DMS 273 (cell line): ENCODE measurements around the gene ELL.

ENCODE experiments used
- DNase-seq: peaks from one replicate; lab custom pipeline; 2025; ENCODE audit not compliant: unreplicated experiment; lab: John Stamatoyannopoulos, UW

ELL gene

DNA sequence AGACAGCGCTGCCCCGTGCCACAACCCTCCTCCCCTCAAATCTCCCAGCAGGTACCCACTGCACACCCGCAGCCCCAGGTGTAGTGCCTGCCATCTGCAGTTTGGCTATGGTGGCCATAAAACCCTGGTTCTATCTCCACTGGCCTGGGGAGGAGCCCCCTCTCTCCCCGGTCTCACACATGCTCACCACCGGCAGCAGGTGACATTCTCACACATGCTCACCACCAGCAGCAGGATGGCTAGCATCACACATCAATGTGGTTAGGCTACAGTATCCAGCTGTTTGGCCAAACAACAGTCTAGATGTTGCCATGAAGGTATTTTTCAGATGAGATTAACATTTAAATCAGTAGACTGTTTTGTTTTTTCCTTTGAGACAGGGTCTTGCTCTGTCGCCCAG is 31.1 kb downstream of the ELL start:
- no peak for DNase-seq

DNA sequence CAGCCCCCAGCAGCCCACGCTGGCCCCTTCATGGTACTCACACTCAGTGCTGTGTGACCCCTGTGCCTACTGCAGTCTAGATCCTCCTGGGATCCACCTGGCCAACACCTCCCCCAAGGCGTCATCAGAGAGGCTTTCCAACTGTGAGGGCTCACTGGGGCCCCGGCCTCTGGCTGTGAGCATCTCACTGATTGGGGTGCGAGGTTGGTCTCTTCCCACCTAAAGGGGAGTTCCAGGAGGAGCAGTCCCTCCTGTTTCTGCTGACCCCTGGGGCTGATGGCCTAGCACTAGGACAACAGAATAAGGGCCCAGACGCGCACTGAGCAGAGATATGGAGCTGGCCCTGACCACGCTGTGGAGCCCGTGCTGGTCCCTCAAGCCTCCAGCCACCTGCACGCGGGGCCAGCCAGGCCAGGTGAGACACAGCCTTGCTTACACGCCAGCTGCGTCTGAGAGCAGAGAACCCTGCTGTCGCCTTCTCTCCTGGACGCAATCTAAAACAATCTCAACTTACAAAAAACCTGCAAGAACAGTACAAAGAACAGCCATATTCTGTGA is 32.2 kb downstream of the ELL start:
- DNase-seq: no peak

DNA sequence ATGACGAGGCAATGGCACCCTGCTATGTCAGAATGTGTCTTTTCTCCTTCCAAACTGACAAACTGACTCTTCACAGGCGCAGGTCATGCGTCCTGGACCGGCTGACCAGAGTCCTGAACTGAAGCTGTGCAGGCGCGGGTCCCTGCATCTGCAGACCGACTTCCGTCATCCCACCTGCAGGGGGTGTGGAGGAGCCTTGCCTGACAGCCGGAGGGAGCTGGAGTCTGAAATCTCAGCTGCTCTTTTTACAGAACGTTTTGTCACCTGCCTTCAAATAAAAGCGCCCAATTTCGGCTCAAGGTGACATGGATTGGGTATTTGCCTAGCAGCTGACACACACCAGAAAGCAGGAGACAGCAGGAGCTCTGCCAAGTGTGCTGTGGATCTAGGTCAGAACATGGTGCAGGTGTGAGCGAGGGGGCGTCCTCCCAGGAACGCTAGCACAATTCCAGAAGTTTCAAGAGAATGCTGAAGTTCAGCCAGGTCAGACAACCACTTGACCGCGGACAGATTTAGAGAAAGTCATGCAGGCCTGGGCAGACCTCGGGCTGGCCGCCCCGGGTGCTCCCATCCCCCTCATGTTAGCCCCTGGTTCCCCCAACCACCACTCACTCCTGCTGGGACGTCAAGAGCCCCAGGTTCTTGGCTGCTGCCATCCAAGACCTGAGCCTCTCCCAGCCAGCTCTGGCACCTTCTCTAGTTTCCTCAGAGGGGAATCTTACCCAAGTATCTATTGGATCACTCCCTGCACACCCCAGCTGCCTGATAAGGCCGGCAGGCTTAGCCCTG is 32.8 kb downstream of the ELL start:
- peak; percentile 56 for DNase-seq

DNA sequence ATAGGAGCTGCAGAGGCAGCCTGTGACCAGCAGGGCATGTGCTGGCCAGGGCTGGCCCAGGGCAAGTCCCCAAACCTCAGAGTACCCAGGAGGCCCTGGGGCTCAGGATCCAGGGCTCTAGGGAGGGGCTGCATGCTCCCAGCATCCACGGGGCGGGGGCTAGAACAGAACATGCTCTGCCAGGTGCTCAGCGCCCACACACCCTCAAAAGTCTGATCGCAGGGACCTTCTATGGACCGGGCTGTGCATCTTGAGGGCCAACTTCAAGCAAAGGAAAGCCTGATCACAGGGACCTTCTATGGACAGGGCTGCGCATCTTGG is 33.5 kb downstream of the ELL start:
- DNase-seq: peak; percentile 53

DNA sequence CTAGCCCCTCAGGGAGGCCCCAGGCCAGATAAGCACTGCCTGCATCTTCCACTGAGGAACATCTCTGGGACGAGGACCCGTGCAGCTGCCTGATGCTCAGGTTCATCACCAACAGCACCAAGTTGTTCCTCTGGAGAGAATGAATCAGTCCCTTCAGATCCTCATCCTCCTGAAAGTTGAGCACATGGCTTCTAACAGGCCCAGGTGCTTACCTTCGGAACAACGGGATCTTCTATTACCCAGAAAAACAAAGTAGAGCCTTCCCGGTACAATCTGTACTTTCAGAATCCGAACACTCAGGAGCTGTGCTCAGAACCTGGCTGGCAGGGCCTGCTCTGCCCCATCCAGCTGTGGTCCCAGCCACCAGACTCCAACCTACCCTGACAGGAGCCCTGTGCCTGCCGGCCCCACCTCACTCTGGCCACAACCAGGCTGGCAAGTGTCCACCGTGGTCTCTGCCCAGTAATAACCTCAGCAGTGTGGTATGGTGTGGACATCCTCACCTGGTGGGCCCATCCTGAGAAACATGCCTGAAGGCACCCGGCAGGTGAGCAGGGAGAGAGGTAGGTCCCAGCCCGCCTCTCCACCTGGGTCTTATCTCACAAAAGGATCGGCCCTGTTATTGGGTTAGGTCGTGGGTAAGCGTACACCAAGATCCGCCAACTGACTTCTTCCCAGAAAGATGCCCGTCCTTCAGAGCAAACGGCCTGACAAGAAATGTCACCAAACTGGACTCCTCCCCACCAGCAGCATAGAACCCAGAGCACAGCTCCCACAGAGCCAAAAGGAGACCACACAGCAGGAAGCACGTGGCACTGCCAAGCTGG is 34.1 kb downstream of the ELL start:
- no peak for DNase-seq

DNA sequence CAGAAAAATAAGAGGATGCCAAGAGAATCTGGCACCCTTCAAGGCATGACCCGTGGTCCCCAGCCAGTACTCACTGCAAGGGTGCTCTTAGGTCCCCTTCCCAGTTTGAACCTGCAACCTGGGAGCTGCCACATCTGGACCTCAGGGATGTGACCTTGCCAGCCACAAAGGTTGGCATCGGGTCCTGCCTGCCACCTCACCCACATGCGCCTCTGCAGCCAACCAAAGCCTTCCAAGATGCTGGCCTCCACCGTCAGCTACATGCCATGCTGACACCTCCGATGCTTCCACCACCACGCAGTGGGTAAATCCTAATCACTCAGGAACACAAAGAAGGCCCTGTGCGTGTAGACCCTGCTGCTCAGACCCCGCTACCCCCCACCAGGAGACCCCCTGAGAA is 35.1 kb downstream of the ELL start:
- no peak for DNase-seq

DNA sequence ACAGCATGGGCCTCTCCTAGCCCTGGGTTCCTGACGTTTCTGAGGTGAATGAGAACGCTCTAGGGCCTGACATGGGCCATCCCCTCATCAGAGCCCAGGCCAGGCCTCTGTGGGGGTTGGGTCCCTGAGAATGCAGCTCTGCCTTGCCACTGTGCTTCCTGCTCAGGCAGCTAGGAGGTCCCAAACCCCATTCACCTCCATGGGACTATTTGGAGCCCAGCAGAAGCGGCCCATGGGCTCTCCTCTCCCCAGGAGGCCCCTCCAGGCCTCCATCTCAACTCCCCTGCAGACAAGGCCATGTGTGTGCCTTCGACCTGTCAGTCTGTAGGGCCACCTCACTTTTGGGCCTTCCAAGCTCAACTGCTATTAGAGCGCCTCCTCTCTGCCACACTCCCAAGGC is 36.9 kb downstream of the ELL start:
- DNase-seq: no peak

DNA sequence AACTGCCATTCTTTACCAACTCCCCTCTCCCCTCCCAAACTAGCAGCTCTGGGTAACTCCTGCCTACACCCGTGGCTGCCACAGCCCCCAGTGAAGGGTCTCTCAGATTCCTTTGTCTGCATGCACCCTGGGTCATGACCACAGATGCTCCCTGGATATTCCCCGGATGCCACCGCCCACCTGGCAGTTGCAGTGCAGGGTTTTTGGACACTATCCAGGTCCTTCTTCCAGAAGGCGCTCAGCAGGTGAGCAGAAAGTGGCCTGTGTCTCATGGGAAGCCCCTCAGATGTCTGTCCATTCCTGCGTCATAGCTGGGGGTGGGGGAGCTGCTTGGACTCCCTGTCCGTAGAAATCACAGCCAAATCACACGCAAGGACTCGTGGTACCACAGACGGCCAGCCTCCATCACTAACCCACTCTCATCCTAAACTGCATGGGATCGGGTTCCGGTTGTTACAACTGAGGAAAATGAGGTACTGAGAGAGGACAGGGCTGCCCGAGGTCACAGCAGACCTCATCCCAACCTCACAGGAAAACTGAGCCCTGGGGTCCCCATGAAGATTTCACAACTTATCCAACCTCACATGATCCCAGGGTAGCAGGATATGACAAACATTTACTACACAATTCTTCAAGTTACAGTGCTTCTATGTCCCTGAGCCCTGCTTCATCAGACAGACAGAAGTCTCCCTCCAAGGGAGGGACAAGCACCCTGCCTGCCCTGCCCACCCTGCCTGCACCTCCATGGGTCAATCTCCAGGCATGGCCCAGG is 38.6 kb downstream of the ELL start:
- DNase-seq: peak; percentile 81

DNA sequence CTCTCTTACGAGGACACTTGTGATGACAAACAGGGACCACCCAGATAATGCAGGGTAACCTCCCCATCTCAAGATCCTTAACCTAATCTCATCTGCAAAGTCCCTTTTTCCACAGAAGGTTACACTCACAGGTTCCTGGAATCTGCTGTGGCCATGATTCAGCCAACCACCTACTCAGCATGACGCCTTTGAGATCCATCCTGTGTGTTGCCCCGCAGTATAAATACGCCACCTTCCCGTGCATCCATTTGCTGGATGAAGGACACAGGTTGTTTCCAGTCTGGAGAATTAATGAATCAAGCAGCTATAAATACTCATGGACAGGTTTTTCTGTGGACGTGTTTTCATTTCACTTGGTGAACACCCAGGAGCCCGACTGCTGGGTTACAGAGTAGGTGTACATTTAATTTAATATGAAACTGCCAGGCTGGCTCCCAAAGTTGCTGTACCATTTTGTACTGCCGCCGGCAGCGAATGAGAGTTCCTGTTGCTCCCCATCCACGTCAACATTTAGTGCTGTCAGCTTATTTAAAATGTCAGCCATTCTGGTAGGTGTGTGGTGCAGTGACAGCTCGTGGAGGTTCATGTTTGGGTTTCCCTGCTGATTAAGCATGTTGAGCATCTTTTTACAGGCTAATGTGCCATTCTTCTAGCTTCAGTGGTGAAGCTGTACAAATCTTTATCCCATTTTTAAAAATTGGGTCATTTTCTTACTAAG is 40.2 kb downstream of the ELL start:
- DNase-seq: no peak

DNA sequence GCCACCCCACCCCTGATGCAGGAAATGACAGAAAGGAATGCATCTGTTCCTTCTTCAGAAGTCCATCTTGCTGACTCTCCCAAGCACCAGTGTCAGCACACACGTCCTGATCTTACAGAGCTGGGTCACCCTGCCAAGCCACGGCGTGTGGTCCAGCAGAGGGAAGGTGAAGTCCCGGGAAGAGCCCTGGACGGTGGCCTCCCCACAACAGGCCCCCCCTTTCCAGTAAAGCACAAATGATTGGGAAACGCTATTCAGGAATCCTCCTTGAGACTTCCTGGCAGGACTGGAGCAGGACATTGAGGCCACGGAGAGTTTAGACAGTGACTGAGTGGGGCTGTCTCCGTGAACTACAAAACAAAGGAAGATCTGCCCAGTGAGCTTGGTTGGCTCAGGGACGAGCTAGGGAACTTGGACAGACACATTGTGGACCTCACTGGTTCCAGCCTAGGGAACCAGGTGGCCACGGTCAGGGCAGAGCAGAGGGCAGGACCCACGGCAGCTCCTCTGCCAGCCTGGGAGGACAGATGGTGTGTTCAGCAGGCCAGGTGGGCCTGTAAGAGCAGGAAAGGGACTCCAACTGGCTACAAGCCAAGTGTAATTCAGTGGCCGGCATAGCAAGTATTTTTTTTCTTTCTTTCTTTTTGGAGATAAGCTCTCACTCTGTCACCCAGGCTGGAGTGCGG is 41.7 kb downstream of the ELL start:
- peak; percentile 94 for DNase-seq

DNA sequence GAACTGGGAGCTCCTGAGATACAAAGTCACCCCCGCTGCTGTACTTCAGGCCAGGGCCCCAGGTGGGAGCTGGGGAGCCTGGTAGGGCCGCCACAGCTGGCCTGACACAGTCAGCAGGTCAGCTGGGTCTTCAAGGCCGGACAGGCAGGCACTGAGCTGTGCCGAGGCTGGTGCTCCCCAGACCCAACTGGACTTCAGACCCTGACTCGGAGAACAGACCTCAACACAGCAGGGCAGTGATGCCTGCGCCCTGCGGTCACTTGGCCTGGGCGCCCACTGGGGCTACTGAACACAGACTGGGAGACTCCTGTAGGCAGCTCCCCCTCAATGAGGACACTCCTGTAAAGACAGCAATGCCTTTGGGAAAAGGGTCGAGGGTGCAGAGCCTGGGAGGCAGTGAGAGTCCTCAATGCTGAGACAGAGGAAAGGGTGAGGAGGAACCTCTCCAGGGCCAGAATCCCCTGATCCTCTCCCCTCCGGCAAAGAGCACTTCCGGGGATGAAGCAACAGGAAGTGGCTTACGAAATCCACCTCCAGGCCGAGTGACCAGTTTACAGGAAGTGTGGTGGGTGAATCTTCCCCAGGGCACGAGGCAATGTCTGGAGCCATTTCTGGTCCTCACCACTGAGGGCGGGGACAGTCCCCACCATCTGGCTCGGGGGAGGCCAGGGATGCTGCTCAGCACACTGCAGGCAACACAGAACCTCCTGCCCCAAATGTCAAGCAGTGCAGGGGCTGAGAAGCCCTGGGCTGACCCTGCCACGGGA is 43.1 kb downstream of the ELL start:
- peak; percentile 65 for DNase-seq

DNA sequence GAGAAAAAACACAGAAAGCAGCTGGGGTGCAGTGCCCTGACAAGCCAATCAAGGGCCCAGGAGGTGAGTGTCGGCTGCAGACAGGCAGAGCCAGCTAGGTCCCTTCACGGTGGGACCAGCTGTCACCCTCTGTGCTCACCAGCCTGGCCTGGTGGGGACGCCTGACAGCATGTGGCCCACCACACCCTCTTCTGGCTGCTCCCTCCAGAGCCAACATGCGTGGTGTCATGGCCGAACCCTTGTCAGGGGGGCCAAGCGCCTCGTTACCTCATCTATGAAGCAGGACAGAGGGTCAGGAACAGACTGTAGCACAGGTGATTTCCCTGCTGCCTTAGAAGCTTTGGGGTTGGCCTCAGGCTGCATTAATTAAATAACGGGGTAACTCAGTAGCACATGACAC is 43.9 kb downstream of the ELL start:
- DNase-seq: peak; percentile 72

DNA sequence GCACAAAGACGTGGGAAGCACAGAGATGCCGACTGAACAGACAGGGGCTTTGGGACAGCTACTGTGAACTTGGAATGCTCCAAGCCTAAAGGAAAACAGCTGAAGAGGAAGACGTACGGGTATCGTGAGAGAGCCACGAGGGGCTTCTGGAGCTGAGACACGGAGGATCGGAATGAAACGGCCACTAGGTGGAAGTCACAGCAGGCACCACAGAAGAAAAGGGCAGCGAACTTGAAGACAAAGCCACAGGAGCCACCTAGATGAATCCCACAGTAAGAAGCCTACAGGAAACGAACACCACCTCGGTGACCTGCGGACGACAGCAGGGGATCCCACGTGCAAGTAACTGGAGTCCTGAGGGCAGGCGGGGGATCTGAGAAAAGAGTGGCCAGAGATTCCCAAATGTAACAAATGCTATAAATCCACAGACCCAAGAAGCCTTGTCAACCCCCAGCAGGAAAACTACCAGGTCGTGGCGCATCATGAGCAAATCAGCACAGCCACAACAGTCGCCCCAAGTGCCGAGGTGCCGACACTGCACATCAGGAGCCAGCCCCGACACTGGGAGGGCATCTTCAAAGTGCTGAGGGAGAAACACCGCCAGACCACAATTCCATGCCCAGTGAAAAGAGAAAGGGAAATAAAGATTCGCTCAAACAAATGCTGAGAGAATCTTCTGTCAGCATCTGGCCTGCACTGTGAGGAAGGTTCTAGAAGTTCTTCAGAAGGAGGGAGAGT is 44.7 kb downstream of the ELL start:
- DNase-seq: peak; percentile 28

DNA sequence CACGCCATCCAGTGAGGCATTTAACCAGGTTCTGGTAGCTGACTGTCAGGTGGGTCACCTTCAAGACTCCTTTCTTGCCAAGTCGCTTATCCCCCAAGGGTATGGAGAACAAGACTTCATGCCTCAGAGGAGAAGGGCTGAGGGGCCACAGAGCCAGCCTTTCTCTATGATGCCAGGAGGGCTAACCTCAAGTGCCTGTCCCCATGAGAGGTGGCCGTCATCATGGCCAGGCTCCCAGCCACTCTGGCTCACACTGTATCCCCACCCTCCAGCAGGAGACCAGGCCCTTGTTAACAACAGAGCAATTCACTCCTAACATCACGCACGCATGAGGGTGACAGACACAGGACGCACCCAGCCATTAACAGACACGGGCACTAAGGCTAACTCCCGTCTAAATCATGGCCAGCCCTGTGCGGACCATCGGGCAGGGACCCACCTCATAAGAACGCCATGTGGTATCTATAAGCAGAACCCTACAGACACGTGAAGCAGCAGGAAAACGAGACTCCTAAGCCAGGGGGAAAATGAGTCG is 45.3 kb downstream of the ELL start:
- DNase-seq: no peak

DNA sequence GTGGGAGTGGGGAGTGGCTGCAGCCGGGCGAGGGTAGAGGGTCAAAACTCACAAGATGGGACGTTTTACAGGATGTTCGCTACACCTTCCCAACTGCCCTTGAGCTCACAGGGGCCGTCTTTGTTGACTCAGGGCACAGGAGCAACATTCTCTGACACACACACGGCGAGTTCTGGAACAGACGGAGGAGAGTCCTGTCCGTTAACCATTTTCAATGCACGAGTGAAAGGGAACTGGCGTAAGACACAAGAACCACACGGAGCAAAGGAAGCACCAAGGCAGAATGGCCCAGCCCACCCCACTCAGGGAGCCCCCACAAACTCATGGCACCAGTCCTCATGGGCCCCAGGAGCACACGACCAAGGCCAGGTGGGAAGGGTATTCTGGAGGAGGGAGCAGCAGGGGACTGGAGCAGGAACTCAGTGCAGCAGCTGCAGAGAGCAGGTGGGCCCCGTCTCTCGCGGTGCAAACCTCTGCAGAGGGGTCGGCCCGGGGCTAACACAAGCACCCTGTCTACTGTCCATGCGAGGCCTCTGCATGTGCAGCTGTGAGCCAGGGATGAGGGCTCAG is 46.0 kb downstream of the ELL start:
- DNase-seq: peak; percentile 34

DNA sequence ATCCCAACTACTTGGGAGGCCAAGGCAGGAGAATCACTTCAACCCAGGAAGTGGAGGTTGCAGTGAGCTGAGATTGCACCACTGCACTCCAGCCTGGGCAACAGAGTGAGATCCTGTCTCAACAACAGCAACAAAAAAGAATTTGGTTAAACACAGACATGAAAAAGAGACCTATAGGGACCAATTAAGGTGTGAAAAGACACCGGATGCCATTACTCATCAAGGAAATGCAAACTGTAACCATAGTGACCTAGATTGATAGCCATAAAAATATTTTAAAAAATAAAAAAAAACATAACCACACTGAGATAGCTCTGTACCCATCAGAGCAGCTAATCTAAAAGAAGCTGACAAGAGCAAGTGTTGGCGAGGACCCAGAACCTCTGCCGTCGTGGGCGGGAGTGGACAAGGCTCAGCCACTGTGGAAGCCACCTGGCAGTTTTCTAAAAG is 46.8 kb downstream of the ELL start:
- no peak for DNase-seq

DNA sequence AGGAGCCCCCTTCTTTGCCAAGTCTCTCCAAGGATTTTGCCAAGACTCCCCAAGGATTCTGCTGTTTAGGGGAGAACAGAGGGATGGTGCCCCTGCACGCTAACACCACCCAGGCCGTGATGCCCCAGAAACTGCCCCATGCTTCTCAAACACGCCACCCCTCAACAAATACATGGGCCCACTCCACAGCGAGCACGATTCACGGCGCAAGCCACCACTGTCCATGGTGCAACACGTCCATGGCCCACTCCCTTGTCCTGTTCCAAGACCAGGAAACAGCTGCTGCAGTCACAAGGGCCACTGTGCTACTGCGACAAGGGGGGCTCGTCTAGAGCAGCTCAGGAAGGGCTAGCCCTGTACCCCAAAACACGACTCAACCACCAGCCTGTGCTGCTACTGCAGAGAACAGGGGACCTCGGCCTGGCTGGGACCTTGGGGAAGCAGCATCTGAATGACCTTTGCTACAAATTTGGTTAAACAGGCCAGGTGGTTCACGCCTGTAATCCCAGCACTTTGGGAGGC is 47.4 kb downstream of the ELL start:
- no peak for DNase-seq

DNA sequence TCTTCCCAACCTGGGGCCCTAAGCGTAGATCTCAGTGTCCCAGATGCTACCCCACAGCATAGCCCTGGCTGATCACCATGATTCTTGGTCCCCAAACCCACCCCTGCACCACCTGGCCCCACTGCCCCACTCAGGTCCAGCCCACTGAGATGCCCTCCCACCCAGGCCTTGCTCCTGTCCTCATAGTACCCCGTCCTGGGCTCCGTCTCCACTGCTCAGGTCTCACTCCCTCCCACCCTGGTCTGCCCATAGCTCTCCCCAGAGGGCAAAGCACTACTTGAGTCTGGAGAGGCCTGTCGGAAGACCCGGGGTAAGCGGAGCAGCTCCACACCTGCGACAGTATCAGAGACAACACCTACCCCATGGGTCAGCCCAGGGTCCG is 48.2 kb downstream of the ELL start:
- no peak for DNase-seq
